Measurements from ENCODE around the gene CFAP119.

DNA sequence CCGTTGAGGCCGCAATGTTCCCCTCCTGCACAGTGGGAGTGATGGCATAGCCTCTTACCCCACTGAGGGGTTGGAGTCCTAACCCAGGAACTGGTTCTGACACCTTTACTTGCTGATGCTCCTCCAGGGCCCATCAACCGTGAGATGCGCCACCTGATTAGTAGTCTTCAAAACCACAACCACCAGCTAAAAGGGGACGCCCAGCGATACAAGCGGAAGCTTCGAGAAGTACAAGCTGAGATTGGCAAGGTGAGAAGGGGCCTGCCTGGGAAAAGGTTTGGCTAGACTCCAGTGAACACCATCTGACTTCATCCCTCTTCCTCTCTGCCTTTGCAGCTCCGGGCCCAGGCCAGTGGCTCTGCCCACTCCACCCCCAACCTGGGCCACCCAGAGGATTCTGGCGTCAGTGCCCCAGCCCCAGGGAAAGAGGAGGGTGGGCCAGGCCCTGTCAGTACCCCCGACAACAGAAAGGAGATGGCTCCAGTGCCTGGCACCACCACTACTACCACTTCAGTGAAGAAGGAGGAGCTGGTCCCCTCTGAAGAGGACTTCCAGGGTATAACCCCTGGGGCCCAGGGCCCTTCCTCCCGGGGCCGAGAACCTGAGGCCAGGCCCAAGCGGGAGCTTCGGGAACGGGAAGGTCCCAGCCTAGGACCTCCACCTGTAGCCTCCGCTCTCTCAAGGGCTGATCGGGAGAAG, 6.1 kb upstream of the CFAP119 start:
- TF ChIP-seq CTCF (conservative IDR thresholded peaks at IDR 0.05; ENCODE audit: low read depth, low read length) (no peak), EZH2phosphoT487 (IDR thresholded peaks at IDR 0.05; ENCODE audit: borderline replicate concordance, low read length) (no peak)
